ENCODE results near the gene PLBD2.

Gene PLBD2

GRCh38 chr12:113390064-113391043 lies 32.0 kb downstream of the PLBD2 start:
- in situ Hi-C loops (cut with HindIII; ENCODE audit: low pct_ligation_motif_present, low pct_unique_long_range_greater_than_20kb, low sequenced_read_pairs) = no loop called here
- DNase-seq = no peak

- DNase-seq = no peak
- in situ Hi-C loops (cut with HindIII; ENCODE audit: low pct_ligation_motif_present, low pct_unique_long_range_greater_than_20kb, low sequenced_read_pairs) = no loop called here
Measured at GRCh38 chr12:113391145-113391544, 32.8 kb downstream of the PLBD2 start.

GRCh38 chr12:113391650-113392337 lies 33.4 kb downstream of the PLBD2 start:
- in situ Hi-C loops (cut with HindIII; ENCODE audit: low pct_ligation_motif_present, low pct_unique_long_range_greater_than_20kb, low sequenced_read_pairs) = no loop called here

GRCh38 chr12:113392520-113392919 lies 34.1 kb downstream of the PLBD2 start:
- in situ Hi-C loops (cut with HindIII; ENCODE audit: low pct_ligation_motif_present, low pct_unique_long_range_greater_than_20kb, low sequenced_read_pairs) = no loop called here

More at GRCh38 chr12:113391650-113392337, 33.4 kb downstream of the PLBD2 start:
- no peak for DNase-seq

GRCh38 chr12:113392988-113393579 lies 34.7 kb downstream of the PLBD2 start:
- in situ Hi-C loops (cut with HindIII; ENCODE audit: low pct_ligation_motif_present, low pct_unique_long_range_greater_than_20kb, low sequenced_read_pairs) = no loop called here

More at GRCh38 chr12:113392520-113392919, 34.1 kb downstream of the PLBD2 start:
- DNase-seq = no peak

GRCh38 chr12:113393749-113394148 lies 35.4 kb downstream of the PLBD2 start:
- in situ Hi-C loops (cut with HindIII; ENCODE audit: low pct_ligation_motif_present, low pct_unique_long_range_greater_than_20kb, low sequenced_read_pairs) = no loop called here
- DNase-seq = no peak

More at GRCh38 chr12:113392988-113393579, 34.7 kb downstream of the PLBD2 start:
- peak; percentile 76 for DNase-seq

GRCh38 chr12:113395119-113395518 lies 36.7 kb downstream of the PLBD2 start:
- in situ Hi-C loops (cut with HindIII; ENCODE audit: low pct_ligation_motif_present, low pct_unique_long_range_greater_than_20kb, low sequenced_read_pairs) = no loop called here

GRCh38 chr12:113396200-113396599 lies 37.8 kb downstream of the PLBD2 start:
- DNase-seq = no peak
- in situ Hi-C loops (cut with HindIII; ENCODE audit: low pct_ligation_motif_present, low pct_unique_long_range_greater_than_20kb, low sequenced_read_pairs) = no loop called here

More at GRCh38 chr12:113395119-113395518, 36.7 kb downstream of the PLBD2 start:
- DNase-seq = no peak

- DNase-seq = no peak
- in situ Hi-C loops (cut with HindIII; ENCODE audit: low pct_ligation_motif_present, low pct_unique_long_range_greater_than_20kb, low sequenced_read_pairs) = no loop called here
Measured at GRCh38 chr12:113396828-113397496, 38.6 kb downstream of the PLBD2 start.

- DNase-seq = no peak
- in situ Hi-C loops (cut with HindIII; ENCODE audit: low pct_ligation_motif_present, low pct_unique_long_range_greater_than_20kb, low sequenced_read_pairs) = no loop called here
Measured at GRCh38 chr12:113397497-113398197, 39.3 kb downstream of the PLBD2 start.

- in situ Hi-C loops (cut with HindIII; ENCODE audit: low pct_ligation_motif_present, low pct_unique_long_range_greater_than_20kb, low sequenced_read_pairs) = no loop called here
- no peak for DNase-seq
Measured at GRCh38 chr12:113398346-113399290, 40.2 kb downstream of the PLBD2 start.

GRCh38 chr12:113399490-113399889 lies 41.1 kb downstream of the PLBD2 start:
- DNase-seq = no peak

GRCh38 chr12:113400362-113400761 lies 42.0 kb downstream of the PLBD2 start:
- DNase-seq = no peak
- in situ Hi-C loops (cut with HindIII; ENCODE audit: low pct_ligation_motif_present, low pct_unique_long_range_greater_than_20kb, low sequenced_read_pairs) = no loop called here

More at GRCh38 chr12:113399490-113399889, 41.1 kb downstream of the PLBD2 start:
- in situ Hi-C loops (cut with HindIII; ENCODE audit: low pct_ligation_motif_present, low pct_unique_long_range_greater_than_20kb, low sequenced_read_pairs) = no loop called here

- in situ Hi-C loops (cut with HindIII; ENCODE audit: low pct_ligation_motif_present, low pct_unique_long_range_greater_than_20kb, low sequenced_read_pairs) = no loop called here
- no peak for DNase-seq
Measured at GRCh38 chr12:113401066-113402000, 42.9 kb downstream of the PLBD2 start.

GRCh38 chr12:113402586-113403260 lies 44.3 kb downstream of the PLBD2 start:
- no peak for DNase-seq
- in situ Hi-C loops (cut with HindIII; ENCODE audit: low pct_ligation_motif_present, low pct_unique_long_range_greater_than_20kb, low sequenced_read_pairs) = no loop called here
